Neural cell (in vitro differentiated cells): Measurements from ENCODE around the gene MRPL3. TPM values are rescaled to one million over a fixed set of nuclear protein-coding genes. Genes with fewer than 3 reads are reported as not detected.

Source experiments
- H2AFZ ChIP-seq: fragments of 200-600, 300-800 bp; sonication (generic), shearing (Covaris generic); 2 replicates; pipeline ENCODE4 v1.6.0; 2014; ENCODE audit warnings: low read depth, mild to moderate bottlenecking, antibody characterized with exemption, low read length, moderate library complexity
- H3F3A ChIP-seq: fragments of 200-600 bp; shearing (Covaris generic); 2 replicates; pipeline ENCODE4 v1.6.1; 2016; ENCODE audit warnings: mild to moderate bottlenecking, moderate library complexity, mixed read lengths, antibody characterized with exemption, low read length; ENCODE audit not compliant: insufficient read depth, poor library complexity, severe bottlenecking
- H3K27ac ChIP-seq: fragments of 200-600, 300-800 bp; sonication (generic), shearing (Covaris generic); 2 replicates; pipeline ENCODE4 v1.5.1; 2014; ENCODE audit warnings: mild to moderate bottlenecking, low read length, moderate library complexity
- H3K27me3 ChIP-seq: fragments of 300-800, 200-600 bp; sonication (generic), shearing (Covaris generic); 2 replicates; pipeline ENCODE4 v1.6.0; 2014; ENCODE audit warnings: mild to moderate bottlenecking, low read depth, low read length, moderate library complexity; ENCODE audit not compliant: insufficient read depth
- H3K36me3 ChIP-seq: fragments of 300-800, 200-600 bp; sonication (generic), shearing (Covaris generic); 2 replicates; pipeline ENCODE4 v1.5.1; 2014; ENCODE audit warnings: mild to moderate bottlenecking, antibody characterized with exemption, low read length, moderate library complexity; ENCODE audit not compliant: insufficient read depth
- H3K4me2 ChIP-seq: fragments of 300-800, 200-600 bp; sonication (generic), shearing (Covaris generic); 2 replicates; pipeline ENCODE4 v1.6.0; 2014; ENCODE audit warnings: mild to moderate bottlenecking, low read length
- H3K4me3 ChIP-seq: fragments of 300-800, 200-600 bp; sonication (generic), shearing (Covaris generic); 2 replicates; pipeline ENCODE4 v1.5.1; 2014; ENCODE audit warnings: mild to moderate bottlenecking, low read length, moderate library complexity
- H3K79me2 ChIP-seq: fragments of 200-600 bp; shearing (Covaris generic); replicated peaks from 2 replicates; pipeline ENCODE4 v1.6.0; 2014; ENCODE audit warnings: mild to moderate bottlenecking, low read length, moderate library complexity; ENCODE audit not compliant: insufficient read depth
- H3K9ac ChIP-seq: fragments of 300-800, 200-600 bp; sonication (generic), shearing (Covaris generic); 2 replicates; pipeline ENCODE4 v1.6.1; 2016; ENCODE audit warnings: mild to moderate bottlenecking, low read length, mixed read lengths
- H3K9me2 ChIP-seq: fragments of 200-600 bp; shearing (Covaris generic); 2 replicates; pipeline ENCODE4 v1.6.1; 2016; ENCODE audit warnings: mild to moderate bottlenecking, low read length, mixed read lengths; ENCODE audit not compliant: insufficient read depth
- H3K9me3 ChIP-seq: fragments of 200-600, 300-800 bp; sonication (generic), shearing (Covaris generic); 2 replicates; pipeline ENCODE4 v1.6.1; 2016; ENCODE audit warnings: mild to moderate bottlenecking, mixed run types, low read length, moderate library complexity, mixed read lengths
- H4K20me1 ChIP-seq: fragments of 200-600 bp; shearing (Covaris generic); 2 replicates; pipeline ENCODE4 v1.6.1; 2016; ENCODE audit warnings: mild to moderate bottlenecking, mixed run types; ENCODE audit not compliant: insufficient read depth
- CTCF ChIP-seq: fragments of 450-650 bp; IDR thresholded peaks from 2 replicates; pipeline ENCODE4 v1.5.1; 2014; ENCODE audit warnings: antibody characterized with exemption, mild to moderate bottlenecking, moderate library complexity; ENCODE audit not compliant: poor library complexity, severe bottlenecking
- EP300 ChIP-seq: fragments of 450-650 bp; conservative IDR thresholded peaks from 2 replicates; pipeline ENCODE4 v1.6.1; 2014; ENCODE audit warnings: antibody characterized with exemption, mild to moderate bottlenecking, moderate library complexity; ENCODE audit not compliant: poor library complexity, severe bottlenecking
- EZH2 ChIP-seq: fragments of 200-600, 300-800 bp; shearing (Covaris generic), sonication (generic); IDR thresholded peaks from 2 replicates; pipeline ENCODE4 v1.6.1; 2014; ENCODE audit warnings: antibody characterized with exemption, low read length, borderline replicate concordance, mild to moderate bottlenecking; ENCODE audit not compliant: insufficient read depth, poor library complexity, severe bottlenecking
- MXI1 ChIP-seq: fragments of 450-650 bp; conservative IDR thresholded peaks from 2 replicates; pipeline ENCODE4 v1.6.1; 2014; ENCODE audit warnings: antibody characterized with exemption, mild to moderate bottlenecking; ENCODE audit not compliant: poor library complexity, severe bottlenecking
- POLR2AphosphoS5 ChIP-seq: IDR thresholded peaks from 2 replicates; pipeline ENCODE4 v1.6.1; 2012
- RAD21 ChIP-seq: fragments of 450-650 bp; conservative IDR thresholded peaks from 2 replicates; pipeline ENCODE4 v1.6.1; 2014; ENCODE audit warnings: antibody characterized with exemption, mild to moderate bottlenecking, moderate library complexity
- REST ChIP-seq: IDR thresholded peaks from 2 replicates; pipeline ENCODE4 v1.6.1; 2012; ENCODE audit warnings: borderline replicate concordance
- SMC3 ChIP-seq: fragments of 450-650 bp; conservative IDR thresholded peaks from 2 replicates; pipeline ENCODE4 v1.6.1; 2014; ENCODE audit warnings: antibody characterized with exemption, mild to moderate bottlenecking, moderate library complexity; ENCODE audit not compliant: poor library complexity
- TAF1 ChIP-seq: IDR thresholded peaks from 2 replicates; pipeline ENCODE4 v1.6.1; 2012; ENCODE audit warnings: low read depth
- polyA plus RNA-seq: library from polyadenylated mRNA; depleted of rRNA; stranded (reverse); fragments of >200 nt; gene quantifications from 2 replicates; pipeline ENCODE4 v1.2.3, GENCODE V29; 2014

MRPL3 gene
- polyA plus RNA-seq, 1 donor from 2014 or later = 112 TPM

- Histone ChIP-seq H3K27me3 (no peaks in the 10 kb centered on the region), H3K79me2 (no peaks in the 10 kb centered on the region), H3K27ac (no peak overlapping the region), H3K9me2 (no peaks in the 10 kb centered on the region), H3K4me2 (no peak overlapping the region), H3K9ac (no peak overlapping the region), H3K36me3 (no peaks in the 10 kb centered on the region), H4K20me1 (no peaks in the 10 kb centered on the region), H3F3A (no peaks in the 10 kb centered on the region), H2AFZ (no peak overlapping the region), H3K9me3 (no peaks in the 10 kb centered on the region), H3K4me3 (no peak overlapping the region)
- TF ChIP-seq MXI1 (no peak), EZH2 (no peak), EP300 (no peak), REST (no peak), RAD21 (no peak), POLR2AphosphoS5 (no peak), TAF1 (no peak), SMC3 (no peak), CTCF (no peak)
Measured at GRCh38 chr3:131532645-131533044, 29.9 kb upstream of the MRPL3 start.

- Histone ChIP-seq H3K4me3 (no peak overlapping the region), H3K9me3 (no peaks in the 10 kb centered on the region), H3K4me2 (no peak overlapping the region), H2AFZ (no peak overlapping the region), H3K9ac (no peak overlapping the region), H4K20me1 (no peaks in the 10 kb centered on the region), H3K27me3 (no peaks in the 10 kb centered on the region), H3K79me2 (no peaks in the 10 kb centered on the region), H3K36me3 (no peaks in the 10 kb centered on the region), H3K27ac (no peak overlapping the region), H3K9me2 (no peaks in the 10 kb centered on the region), H3F3A (no peaks in the 10 kb centered on the region)
- TF ChIP-seq REST (no peak), POLR2AphosphoS5 (no peak), CTCF (no peak), RAD21 (no peak), EZH2 (no peak), SMC3 (no peak), EP300 (no peak), TAF1 (no peak), MXI1 (no peak)
Measured at GRCh38 chr3:131530843-131531242, 28.1 kb upstream of the MRPL3 start.
